Chondrocyte (in vitro differentiated cells): ENCODE results near the gene SYNCRIP. TPM values are rescaled to one million over a fixed set of nuclear protein-coding genes. Genes with fewer than 3 reads are reported as not detected.
"Not testable (repeated sequence)": the region's sequence is repeated elsewhere in the genome, so short reads cannot be mapped to it uniquely, and the experiment has no call there.

ENCODE experiments used
- DNase-seq: peaks from one replicate; pipeline ENCODE4 v3.0.0; 2021; ENCODE audit warnings: mixed read lengths, low spot score
- H3K27ac Mint-ChIP-seq: one replicate; pipeline ENCODE4 v1.8.0; 2021; ENCODE audit warnings: mild to moderate bottlenecking, moderate library complexity, mixed read lengths; ENCODE audit not compliant: unreplicated experiment
- H3K27me3 Mint-ChIP-seq: 2 replicates; pipeline ENCODE4 v1.8.0; 2021; ENCODE audit warnings: low read depth, mixed read lengths
- H3K36me3 Mint-ChIP-seq: 2 replicates; pipeline ENCODE4 v1.8.0; 2021; ENCODE audit warnings: low read depth, mixed read lengths
- H3K4me1 Mint-ChIP-seq: 2 replicates; pipeline ENCODE4 v1.8.0; 2021; ENCODE audit warnings: low read depth, mild to moderate bottlenecking, mixed read lengths
- H3K4me3 Mint-ChIP-seq: one replicate; pipeline ENCODE4 v1.8.0; 2021; ENCODE audit warnings: mild to moderate bottlenecking, moderate library complexity, mixed read lengths; ENCODE audit not compliant: unreplicated experiment
- H3K9me3 Mint-ChIP-seq: 2 replicates; pipeline ENCODE4 v1.8.0; 2021; ENCODE audit warnings: low read depth, mixed read lengths
- total RNA-seq: library from RNA; stranded (reverse); gene quantifications from 3 replicates; pipeline ENCODE4 v1.2.1, GENCODE V29; 2021
- TF ChIP-seq, protein P1 (sequence below): fragments of 200-600 bp; sonication (generic); IDR thresholded peaks from 2 replicates; pipeline ENCODE4 v1.5.0; 2021; ENCODE audit warnings: antibody characterized with exemption, mild to moderate bottlenecking, moderate library complexity

Gene SYNCRIP
- total RNA-seq, 1 donor from 2014 or later: 90.5 TPM

- Mint-ChIP-seq H3K36me3 (no peaks in the 10 kb centered on the region), H3K9me3 (no peaks in the 10 kb centered on the region), H3K27me3 (no peaks in the 10 kb centered on the region), H3K4me3 (no peak overlapping the region), H3K27ac (no peak overlapping the region), H3K4me1 (peaks cover 14% of the 10 kb centered on the region)
- TF ChIP-seq, protein P1, sequence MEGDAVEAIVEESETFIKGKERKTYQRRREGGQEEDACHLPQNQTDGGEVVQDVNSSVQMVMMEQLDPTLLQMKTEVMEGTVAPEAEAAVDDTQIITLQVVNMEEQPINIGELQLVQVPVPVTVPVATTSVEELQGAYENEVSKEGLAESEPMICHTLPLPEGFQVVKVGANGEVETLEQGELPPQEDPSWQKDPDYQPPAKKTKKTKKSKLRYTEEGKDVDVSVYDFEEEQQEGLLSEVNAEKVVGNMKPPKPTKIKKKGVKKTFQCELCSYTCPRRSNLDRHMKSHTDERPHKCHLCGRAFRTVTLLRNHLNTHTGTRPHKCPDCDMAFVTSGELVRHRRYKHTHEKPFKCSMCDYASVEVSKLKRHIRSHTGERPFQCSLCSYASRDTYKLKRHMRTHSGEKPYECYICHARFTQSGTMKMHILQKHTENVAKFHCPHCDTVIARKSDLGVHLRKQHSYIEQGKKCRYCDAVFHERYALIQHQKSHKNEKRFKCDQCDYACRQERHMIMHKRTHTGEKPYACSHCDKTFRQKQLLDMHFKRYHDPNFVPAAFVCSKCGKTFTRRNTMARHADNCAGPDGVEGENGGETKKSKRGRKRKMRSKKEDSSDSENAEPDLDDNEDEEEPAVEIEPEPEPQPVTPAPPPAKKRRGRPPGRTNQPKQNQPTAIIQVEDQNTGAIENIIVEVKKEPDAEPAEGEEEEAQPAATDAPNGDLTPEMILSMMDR: no peak
- DNase-seq: no peak
Measured at GRCh38 chr6:85684133-85684808, 41.6 kb upstream of the SYNCRIP start.

DNA sequence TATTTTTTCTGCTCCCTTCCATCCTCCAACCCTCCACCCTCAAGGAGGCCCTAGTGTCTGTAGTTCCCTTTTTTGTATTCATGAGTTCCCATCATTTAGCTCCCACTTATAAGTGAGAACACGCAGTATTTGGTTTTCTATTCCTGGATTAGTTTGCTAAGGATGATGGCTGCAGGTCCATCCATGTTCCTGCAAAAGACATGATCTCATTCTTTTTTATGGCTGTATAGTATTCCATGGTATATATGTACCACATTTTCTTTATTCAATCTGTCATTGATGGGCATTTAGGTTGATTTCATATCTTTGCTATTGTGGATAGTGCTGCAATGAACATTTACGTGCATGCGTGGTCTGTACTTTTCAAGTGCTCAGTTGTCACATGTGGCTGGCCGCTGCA is 39.2 kb upstream of the SYNCRIP start:
- not testable (repeated sequence) for DNase-seq, H3K36me3 Mint-ChIP-seq, H3K4me3 Mint-ChIP-seq, H3K27me3 Mint-ChIP-seq, H3K27ac Mint-ChIP-seq, H3K9me3 Mint-ChIP-seq
- peaks cover 15% of the 10 kb centered on the region for H3K4me1 Mint-ChIP-seq

GRCh38 chr6:85680388-85680787 is 37.7 kb upstream of the SYNCRIP start:
- peaks cover 30% of the 10 kb centered on the region for H3K4me1 Mint-ChIP-seq
- no peaks in the 10 kb centered on the region for H3K9me3 Mint-ChIP-seq
- TF ChIP-seq, protein P1: no peak
- no peaks in the 10 kb centered on the region for H3K27me3 Mint-ChIP-seq
- H3K4me3 Mint-ChIP-seq: no peak overlapping the region
- H3K27ac Mint-ChIP-seq: no peak overlapping the region
- peaks cover 21% of the 10 kb centered on the region for H3K36me3 Mint-ChIP-seq
- no peak for DNase-seq

- no peak for DNase-seq
- TF ChIP-seq, protein P1: no peak
- Mint-ChIP-seq H3K9me3 (no peaks in the 10 kb centered on the region), H3K4me1 (peaks cover 38% of the 10 kb centered on the region), H3K27me3 (no peaks in the 10 kb centered on the region), H3K36me3 (peaks cover 23% of the 10 kb centered on the region), H3K4me3 (peak overlapping the region; percentile 79), H3K27ac (peak overlapping the region; percentile 92)
Measured at GRCh38 chr6:85679445-85680123, 36.9 kb upstream of the SYNCRIP start.

DNA sequence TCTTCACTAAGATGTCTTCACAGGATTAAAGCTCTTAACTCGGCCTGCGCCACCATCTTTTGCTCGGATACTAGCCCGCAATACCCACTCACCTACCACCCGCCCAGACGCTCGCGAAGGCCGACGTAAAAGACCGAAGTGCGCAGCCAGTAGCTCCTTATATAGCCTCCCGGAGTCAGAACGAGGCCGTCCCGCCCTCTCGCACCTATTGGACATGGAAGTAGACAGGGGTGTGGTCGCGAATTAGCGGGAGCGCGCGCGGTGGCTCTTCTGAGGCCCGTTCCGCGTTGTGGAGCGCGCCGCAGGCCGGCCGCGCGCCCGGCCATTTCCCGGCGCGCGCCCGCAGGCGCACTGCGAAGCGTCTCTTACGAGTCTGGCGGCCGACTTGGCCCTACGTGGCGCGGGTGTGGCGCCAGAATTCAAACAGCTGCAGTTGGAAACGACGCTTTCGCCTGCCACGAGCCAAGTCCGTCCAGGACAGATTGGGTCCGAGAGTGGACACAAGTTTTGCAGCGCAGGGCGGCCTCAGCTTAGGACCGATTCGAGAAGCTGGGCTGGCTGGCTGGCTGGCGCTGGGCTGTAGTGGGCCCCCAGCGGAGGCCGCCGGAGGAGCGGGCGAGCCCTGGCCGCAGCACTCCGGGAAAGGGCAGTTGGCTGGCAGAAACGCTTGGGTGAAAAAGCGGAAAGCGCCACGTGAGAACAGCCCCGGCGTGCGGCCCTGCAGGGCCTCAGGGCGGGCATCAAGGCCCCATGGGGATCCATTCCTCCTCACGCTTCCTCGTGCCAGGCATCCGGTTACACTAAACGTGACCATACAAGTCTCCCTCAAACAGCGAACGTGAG is 36.1 kb upstream of the SYNCRIP start:
- peak; percentile 98 for DNase-seq
- TF ChIP-seq, protein P1: peak; percentile 26
- Mint-ChIP-seq H3K27ac (peak overlapping the region; percentile 97), H3K9me3 (no peaks in the 10 kb centered on the region), H3K4me3 (peak overlapping the region; percentile 99), H3K27me3 (no peaks in the 10 kb centered on the region), H3K36me3 (peaks cover 23% of the 10 kb centered on the region), H3K4me1 (peaks cover 46% of the 10 kb centered on the region)
